GM12865 (cell line): ENCODE data around the gene HERPUD1.

Experiments
- DNase-seq: peaks from one replicate; pipeline ENCODE4 v3.0.0; 2010; ENCODE audit warnings: low read depth
- H3K4me3 ChIP-seq: 2 replicates; pipeline ENCODE4 v1.5.1; 2011; ENCODE audit warnings: mild to moderate bottlenecking, low read depth, low read length, control low read depth
- TF ChIP-seq, protein P1 (sequence below): IDR thresholded peaks from 2 replicates; pipeline ENCODE4 v1.5.1; 2011; ENCODE audit warnings: low read length, control low read depth, low read depth, inconsistent platforms; ENCODE audit not compliant: insufficient read depth; ENCODE audit errors: missing control alignments

HERPUD1 gene

DNA sequence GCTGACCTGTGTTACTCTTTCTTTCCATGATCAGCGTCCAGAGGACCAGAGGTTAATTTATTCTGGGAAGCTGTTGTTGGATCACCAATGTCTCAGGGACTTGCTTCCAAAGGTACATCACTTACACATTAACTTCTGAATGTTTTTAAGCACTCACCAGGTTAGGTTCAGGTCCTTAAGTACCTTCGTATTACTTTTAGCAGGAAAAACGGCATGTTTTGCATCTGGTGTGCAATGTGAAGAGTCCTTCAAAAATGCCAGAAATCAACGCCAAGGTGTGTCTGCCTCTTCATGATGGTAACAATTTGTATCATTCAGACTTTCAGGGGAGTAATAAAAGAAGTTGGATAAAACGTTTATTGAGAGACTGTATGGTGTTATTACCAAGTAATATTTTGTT lies 3.3 kb downstream of the HERPUD1 start:
- H3K4me3 ChIP-seq = peak overlapping the region; percentile 94

DNA sequence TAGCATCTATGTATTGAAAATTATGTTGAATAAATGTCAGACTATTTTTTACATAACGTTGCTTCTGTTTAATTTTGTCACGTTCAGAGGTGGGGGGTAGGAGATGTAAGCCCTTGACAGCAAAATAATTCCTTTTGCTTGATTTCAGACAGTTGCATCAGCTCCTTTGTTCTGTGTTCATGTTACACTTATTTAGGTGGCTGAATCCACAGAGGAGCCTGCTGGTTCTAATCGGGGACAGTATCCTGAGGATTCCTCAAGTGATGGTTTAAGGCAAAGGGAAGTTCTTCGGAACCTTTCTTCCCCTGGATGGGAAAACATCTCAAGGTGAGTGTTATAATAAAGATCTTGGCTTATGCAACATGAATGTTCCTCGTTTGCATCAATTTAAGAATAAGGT lies 4.5 kb downstream of the HERPUD1 start:
- H3K4me3 ChIP-seq = no peak overlapping the region
- TF ChIP-seq, protein P1, sequence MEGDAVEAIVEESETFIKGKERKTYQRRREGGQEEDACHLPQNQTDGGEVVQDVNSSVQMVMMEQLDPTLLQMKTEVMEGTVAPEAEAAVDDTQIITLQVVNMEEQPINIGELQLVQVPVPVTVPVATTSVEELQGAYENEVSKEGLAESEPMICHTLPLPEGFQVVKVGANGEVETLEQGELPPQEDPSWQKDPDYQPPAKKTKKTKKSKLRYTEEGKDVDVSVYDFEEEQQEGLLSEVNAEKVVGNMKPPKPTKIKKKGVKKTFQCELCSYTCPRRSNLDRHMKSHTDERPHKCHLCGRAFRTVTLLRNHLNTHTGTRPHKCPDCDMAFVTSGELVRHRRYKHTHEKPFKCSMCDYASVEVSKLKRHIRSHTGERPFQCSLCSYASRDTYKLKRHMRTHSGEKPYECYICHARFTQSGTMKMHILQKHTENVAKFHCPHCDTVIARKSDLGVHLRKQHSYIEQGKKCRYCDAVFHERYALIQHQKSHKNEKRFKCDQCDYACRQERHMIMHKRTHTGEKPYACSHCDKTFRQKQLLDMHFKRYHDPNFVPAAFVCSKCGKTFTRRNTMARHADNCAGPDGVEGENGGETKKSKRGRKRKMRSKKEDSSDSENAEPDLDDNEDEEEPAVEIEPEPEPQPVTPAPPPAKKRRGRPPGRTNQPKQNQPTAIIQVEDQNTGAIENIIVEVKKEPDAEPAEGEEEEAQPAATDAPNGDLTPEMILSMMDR = no peak
- no peak for DNase-seq

More for the DNA sequence above, 3.3 kb downstream of the HERPUD1 start:
- TF ChIP-seq, protein P1 = no peak
- DNase-seq = no peak

DNA sequence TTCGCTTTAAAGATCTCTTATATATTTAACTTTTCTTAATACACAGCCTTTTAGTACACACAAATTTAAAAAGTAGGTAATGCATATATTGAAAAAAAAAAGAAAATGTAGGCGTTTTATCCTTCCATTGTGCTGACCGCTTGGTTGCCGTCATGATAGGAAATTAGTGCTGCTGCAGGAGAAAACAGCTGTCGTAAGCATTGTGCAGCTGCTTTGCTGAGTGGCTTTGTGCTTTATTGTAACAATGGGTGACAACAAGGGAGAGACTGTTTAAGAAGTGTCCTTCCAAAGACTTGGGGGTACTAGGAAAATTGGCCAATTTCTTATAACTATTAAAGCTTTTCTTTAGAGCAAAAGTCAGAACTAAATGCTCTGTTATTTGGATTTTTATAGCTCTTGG lies 5.0 kb downstream of the HERPUD1 start:
- no peak for DNase-seq
- TF ChIP-seq, protein P1 = no peak
- H3K4me3 ChIP-seq = no peak overlapping the region

DNA sequence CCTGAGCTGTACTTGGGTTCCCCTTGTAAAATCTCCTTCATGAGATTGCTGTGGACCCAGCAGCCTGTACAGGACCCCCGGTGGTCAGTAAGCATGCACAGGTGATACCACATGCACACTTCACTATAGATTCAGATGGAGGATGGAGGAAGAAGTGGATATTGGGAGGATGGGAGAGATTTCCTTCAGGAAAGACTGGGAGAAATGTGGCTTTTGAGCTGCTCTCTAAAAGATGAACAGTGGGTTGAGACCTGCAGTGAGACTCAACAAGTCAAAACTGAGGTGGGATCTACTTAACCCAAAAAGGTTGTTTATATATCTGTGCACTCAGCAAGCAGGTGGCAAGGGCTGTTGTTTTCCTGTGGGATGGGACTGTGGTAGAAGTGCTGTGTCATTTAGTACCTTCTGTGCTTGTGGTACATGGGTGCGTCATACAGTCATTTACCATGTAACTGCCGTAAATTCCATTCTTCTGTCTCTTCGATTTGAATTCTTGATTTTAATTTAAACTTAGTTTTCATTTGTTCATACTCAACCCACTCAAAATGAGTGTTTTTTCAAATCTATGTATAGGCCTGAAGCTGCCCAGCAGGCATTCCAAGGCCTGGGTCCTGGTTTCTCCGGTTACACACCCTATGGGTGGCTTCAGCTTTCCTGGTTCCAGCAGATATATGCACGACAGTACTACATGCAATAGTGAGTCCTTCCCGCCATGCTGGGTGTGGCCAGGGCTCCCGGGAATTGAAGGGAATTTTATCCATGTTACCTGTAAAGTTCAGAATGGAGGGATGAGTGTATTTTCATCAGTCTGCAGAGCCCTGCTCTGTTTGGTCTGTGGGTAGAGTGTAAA lies 6.9 kb downstream of the HERPUD1 start:
- H3K4me3 ChIP-seq = peak overlapping the region; percentile 12; the same call in 1 of the 2 replicates
- DNase-seq = peak; percentile 74
- TF ChIP-seq, protein P1 = no peak

DNA sequence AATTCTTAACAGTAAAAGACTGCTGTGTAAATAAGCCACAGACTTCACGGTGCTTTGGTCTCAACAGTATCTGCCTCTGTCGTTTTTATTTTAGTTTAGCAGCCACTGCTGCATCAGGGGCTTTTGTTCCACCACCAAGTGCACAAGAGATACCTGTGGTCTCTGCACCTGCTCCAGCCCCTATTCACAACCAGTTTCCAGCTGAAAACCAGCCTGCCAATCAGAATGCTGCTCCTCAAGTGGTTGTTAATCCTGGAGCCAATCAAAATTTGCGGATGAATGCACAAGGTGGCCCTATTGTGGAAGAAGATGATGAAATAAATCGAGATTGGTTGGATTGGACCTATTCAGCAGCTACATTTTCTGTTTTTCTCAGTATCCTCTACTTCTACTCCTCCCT lies 7.9 kb downstream of the HERPUD1 start:
- no peak overlapping the region for H3K4me3 ChIP-seq
- TF ChIP-seq, protein P1 = no peak
- DNase-seq = no peak

DNA sequence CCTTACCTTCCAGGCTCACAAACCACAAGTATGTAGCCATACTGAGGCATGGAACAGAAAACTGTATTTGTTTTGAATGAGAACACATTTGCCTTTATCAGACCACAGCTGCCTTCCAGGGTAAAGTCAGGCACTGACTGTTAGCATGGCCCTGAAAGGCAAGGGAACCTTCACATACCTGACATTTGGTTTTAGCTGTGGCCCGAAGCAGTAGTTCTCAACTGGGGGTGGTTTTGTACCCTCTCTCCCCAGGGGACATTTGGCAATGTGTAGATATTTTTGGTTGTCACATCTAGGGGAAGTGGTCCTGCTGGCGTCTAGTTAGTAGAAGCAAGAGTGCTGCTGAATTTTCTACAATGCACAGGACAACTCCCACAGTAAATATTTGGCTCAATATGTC lies 9.2 kb downstream of the HERPUD1 start:
- TF ChIP-seq, protein P1 = no peak
- peak; percentile 55 for DNase-seq
- H3K4me3 ChIP-seq = no peak overlapping the region
